ENCODE measurements around the gene ZBTB7C.
A peak's percentile ranks its signal among the peaks of the same experiment; 100 is the strongest.

ZBTB7C gene

GRCh38 chr18:48405978-48406377, 3.2 kb downstream of the ZBTB7C start:
- TF ChIP-seq CTCF (IDR thresholded peaks at IDR 0.05; ENCODE audit: unreplicated experiment in 3 of 3) = no peak
- Mint-ChIP-seq H3K4me1 (peaks cover 60% of the 10 kb centered on the region), H3K27me3 (ENCODE audit: low read depth) (peaks cover 50% of the 10 kb centered on the region), H3K9me3 (no peaks in the 10 kb centered on the region), H3K4me3 (peak overlapping the region; percentile 23 to 95 (median 86)), H3K36me3 (ENCODE audit: low read depth) (no peaks in the 10 kb centered on the region), H3K27ac (peak overlapping the region; percentile 24 to 86 (median 54))

GRCh38 chr18:48404716-48405507, 4.3 kb downstream of the ZBTB7C start:
- Mint-ChIP-seq H3K9me3 (no peaks in the 10 kb centered on the region), H3K27me3 (ENCODE audit: low read depth) (peaks cover 43% of the 10 kb centered on the region), H3K36me3 (ENCODE audit: low read depth) (no peaks in the 10 kb centered on the region), H3K4me1 (peaks cover 59% of the 10 kb centered on the region), H3K27ac (peak overlapping the region; percentile 57 to 81 (median 63)), H3K4me3 (peak overlapping the region in 2 of 3 experiments; percentile 31 to 39)
- no peak for TF ChIP-seq CTCF (IDR thresholded peaks at IDR 0.05; ENCODE audit: unreplicated experiment in 3 of 3)

- Mint-ChIP-seq H3K27ac (peak overlapping the region; percentile 81 to 96 (median 90)), H3K27me3 (ENCODE audit: low read depth) (peaks cover 37% of the 10 kb centered on the region), H3K36me3 (ENCODE audit: low read depth) (no peaks in the 10 kb centered on the region), H3K4me3 (peak overlapping the region; percentile 16 to 58 (median 55)), H3K9me3 (no peaks in the 10 kb centered on the region), H3K4me1 (peaks cover 67% of the 10 kb centered on the region)
- TF ChIP-seq CTCF (IDR thresholded peaks at IDR 0.05; ENCODE audit: unreplicated experiment in 3 of 3) = no peak
Measured at GRCh38 chr18:48402953-48403352, 6.2 kb downstream of the ZBTB7C start.

- no peak for TF ChIP-seq CTCF (IDR thresholded peaks at IDR 0.05; ENCODE audit: unreplicated experiment in 3 of 3)
- Mint-ChIP-seq H3K9me3 (no peaks in the 10 kb centered on the region), H3K4me1 (peaks cover 52% of the 10 kb centered on the region), H3K36me3 (ENCODE audit: low read depth) (no peaks in the 10 kb centered on the region), H3K27me3 (ENCODE audit: low read depth) (peaks cover 17% of the 10 kb centered on the region), H3K4me3 (no peak overlapping the region), H3K27ac (no peak overlapping the region)
Measured at GRCh38 chr18:48399303-48400075, 9.7 kb downstream of the ZBTB7C start.

GRCh38 chr18:48398074-48398473, 11.1 kb downstream of the ZBTB7C start:
- peaks cover 55% of the 10 kb centered on the region for H3K4me1 Mint-ChIP-seq
- H3K27ac Mint-ChIP-seq = no peak overlapping the region
- TF ChIP-seq CTCF (IDR thresholded peaks at IDR 0.05; ENCODE audit: unreplicated experiment in 3 of 3) = no peak
- no peak overlapping the region for H3K4me3 Mint-ChIP-seq
- H3K9me3 Mint-ChIP-seq = no peaks in the 10 kb centered on the region
- no peaks in the 10 kb centered on the region for H3K36me3 Mint-ChIP-seq (ENCODE audit: low read depth)
- H3K27me3 Mint-ChIP-seq (ENCODE audit: low read depth) = peaks cover 15% of the 10 kb centered on the region

Data from nephron (organoid).